ENCODE data around the gene SLC27A5.

SLC27A5 gene

GRCh38 chr19:58511353-58512208, at the start of gene SLC27A5:
TSS of gene SLC27A5 (minus strand) at chr19:58511992. CDS start at chr19:58511955, 37 bp downstream.
- no peak for DNase-seq

GRCh38 chr19:58560921-58561320, 49.1 kb upstream of the SLC27A5 start:
- no peak for DNase-seq

GRCh38 chr19:58560007-58560887, 48.5 kb upstream of the SLC27A5 start:
- DNase-seq: no peak

DNA sequence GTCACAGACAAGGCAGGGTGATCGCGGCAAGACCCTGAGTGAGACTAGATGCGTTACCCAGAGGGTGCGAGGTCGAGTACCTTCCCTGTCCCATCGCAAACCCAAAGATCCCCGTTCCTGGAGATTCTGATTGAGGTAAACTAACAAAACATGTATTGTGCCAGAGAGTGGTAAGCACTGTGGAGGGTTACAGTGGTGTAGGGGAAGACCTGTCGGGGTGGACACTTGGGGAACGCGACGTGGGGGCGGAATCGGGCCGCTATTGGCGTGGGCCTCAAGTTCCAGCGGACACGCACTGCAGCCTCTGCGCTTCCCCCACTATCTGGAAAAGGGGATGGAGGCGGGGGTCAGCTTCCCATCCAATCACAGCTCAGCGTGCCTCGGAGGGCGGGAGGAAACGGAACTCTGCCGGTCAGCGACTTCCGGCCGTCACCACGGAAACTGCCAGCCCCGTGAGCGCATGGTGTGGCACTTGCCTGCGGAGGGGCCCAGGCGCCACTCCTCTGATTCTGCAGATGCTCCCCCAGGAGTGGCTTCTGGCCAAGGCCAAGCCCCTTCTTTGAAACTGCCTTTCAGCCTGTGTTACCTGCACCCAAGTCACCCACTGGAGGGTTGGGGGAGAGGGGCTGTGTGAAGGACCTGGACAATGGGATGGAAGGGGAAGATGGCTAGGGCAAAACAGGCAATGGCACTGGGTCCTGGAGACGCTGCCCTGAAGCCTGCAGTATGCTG, 47.6 kb upstream of the SLC27A5 start:
- no peak for DNase-seq

GRCh38 chr19:58558623-58559274, 47.0 kb upstream of the SLC27A5 start:
- DNase-seq: no peak

GRCh38 chr19:58558066-58558622, 46.4 kb upstream of the SLC27A5 start, which contains the start of gene UBE2M:
TSS of gene UBE2M (minus strand) at chr19:58558611. CDS start at chr19:58558381, 230 bp downstream.
- no peak for DNase-seq

GRCh38 chr19:58557221-58558065, 45.7 kb upstream of the SLC27A5 start:
- no peak for DNase-seq

DNA sequence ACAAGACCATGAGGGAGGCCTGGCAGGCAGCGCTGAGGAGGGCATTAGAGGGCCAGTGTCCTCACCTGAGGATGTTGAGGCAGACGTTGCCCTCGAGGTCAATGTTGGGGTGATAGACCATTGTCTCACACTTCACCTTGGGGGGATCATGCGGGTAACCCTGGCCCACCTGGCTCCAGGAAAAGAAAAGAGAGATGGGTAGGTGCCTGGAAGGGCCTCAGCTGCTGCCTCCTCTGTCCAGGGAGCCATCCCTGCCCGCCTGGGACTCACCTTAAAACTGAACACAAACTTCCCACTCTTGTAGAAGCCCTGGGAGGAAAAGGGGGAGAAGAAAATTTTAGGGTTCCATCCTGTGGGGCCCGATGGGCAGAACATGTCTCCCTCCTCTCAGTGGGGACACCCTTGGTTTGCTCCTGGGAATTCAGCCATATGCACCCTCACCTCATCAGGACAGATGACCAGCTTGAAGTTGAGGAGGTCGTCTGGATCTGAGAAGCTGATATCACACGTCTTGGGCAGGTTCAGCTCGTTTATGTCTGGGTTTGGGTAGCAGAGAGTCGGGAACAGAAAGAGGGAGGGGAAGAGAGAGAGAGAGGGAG, 44.9 kb upstream of the SLC27A5 start:
- no peak for DNase-seq

GRCh38 chr19:58555920-58556621, 44.3 kb upstream of the SLC27A5 start:
- no peak for DNase-seq

GRCh38 chr19:58555369-58555885, 43.6 kb upstream of the SLC27A5 start:
- DNase-seq: no peak

- DNase-seq: no peak
These were observed 42.9 kb upstream of the SLC27A5 start, which contains the start of gene CHMP2A for GRCh38 chr19:58554494-58555368. TSS of gene CHMP2A (minus strand) at chr19:58555105. CDS start at chr19:58554212, 893 bp downstream.

GRCh38 chr19:58553799-58554493, 42.2 kb upstream of the SLC27A5 start:
- no peak for DNase-seq

DNA sequence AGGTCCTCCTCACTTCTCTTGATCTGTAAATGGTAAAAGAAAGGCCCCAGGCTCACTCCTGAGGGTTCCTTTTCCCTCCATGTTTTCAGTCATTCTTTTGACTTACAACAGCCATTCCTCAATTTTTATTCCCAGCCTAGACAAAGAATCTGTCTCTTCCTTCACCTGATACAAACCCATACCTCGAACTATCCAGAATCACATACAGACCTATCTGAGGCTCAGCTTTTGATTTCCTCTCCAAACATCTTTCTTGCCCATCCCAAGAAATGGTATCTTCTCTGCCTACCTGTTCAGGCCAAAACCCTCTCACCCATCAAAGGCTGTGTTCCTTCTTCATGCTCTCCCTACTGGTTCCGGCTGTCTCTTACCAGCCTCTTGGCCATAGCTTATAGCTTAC, 40.9 kb upstream of the SLC27A5 start:
- no peak for DNase-seq

DNA sequence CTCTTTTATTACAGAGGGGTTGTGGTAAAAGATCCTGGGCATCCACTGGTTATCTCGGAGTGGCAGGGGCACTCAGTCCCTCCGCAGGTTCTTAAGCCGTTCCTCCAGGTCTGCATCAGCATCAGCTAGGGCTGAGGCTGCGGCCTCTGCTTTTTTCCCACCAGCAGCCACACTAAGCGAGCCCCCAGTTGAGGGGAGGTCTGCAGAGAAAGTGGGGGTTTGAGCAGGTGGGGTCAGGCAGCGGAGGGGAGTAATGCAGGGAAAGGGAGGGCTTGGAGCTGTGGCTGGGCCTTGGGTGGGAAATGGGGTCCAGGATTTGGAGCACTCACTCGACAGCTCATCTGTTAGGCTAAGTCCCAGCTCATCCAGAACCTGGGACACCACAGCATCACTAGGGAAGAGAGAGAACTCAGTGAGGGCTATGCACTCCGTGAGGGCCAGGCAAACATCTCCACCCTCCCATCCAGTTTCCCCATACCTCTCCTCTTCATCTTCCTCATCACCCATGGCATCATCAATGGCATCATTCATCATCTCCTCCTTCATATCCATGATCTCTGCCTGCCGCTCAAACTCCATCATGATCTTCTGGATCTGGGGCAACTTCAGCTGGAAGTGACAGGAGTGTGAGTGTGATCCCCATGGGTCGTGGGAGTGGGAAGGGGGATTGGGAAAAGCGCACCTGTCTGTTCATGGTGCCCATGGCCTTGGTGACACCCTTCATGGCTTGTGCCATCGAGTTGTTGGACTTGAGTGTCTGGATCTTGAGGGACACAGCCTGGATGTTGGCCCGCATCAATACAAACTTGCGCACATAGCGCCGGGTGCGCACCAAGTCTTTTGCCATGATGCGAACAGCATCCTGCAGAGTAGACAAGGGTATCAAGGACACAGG, 40.0 kb upstream of the SLC27A5 start:
- DNase-seq: no peak

GRCh38 chr19:58551123-58551497, 39.3 kb upstream of the SLC27A5 start:
- no peak for DNase-seq

GRCh38 chr19:58550362-58551122, 38.8 kb upstream of the SLC27A5 start:
- DNase-seq: no peak

Measured in NCI-H774 (cell line).